ENCODE measurements around the gene RAPGEF2.
"Not testable (repeated sequence)": the region's sequence is repeated elsewhere in the genome, so short reads cannot be mapped to it uniquely, and the experiment has no call there.

RAPGEF2 gene

GRCh38 chr4:159369256-159369655, 266.4 kb downstream of the RAPGEF2 start:
- DNase-seq (ENCODE audit: low read depth), result no peak

GRCh38 chr4:159370286-159370685, 267.4 kb downstream of the RAPGEF2 start:
- no peak for DNase-seq (ENCODE audit: low read depth)

- no peak for DNase-seq (ENCODE audit: low read depth)
Measured at GRCh38 chr4:159374749-159375530, 272.1 kb downstream of the RAPGEF2 start.

GRCh38 chr4:159376289-159376688, 273.4 kb downstream of the RAPGEF2 start:
- no peak for DNase-seq (ENCODE audit: low read depth)

- DNase-seq (ENCODE audit: low read depth), result no peak
Measured at GRCh38 chr4:159378056-159378616, 275.3 kb downstream of the RAPGEF2 start.

GRCh38 chr4:159379064-159379463, 276.2 kb downstream of the RAPGEF2 start:
- not testable (repeated sequence) for DNase-seq (ENCODE audit: low read depth)

- DNase-seq (ENCODE audit: low read depth), result no peak
Measured at GRCh38 chr4:159379836-159380235, 277.0 kb downstream of the RAPGEF2 start.

GRCh38 chr4:159382856-159383561, 280.1 kb downstream of the RAPGEF2 start:
- no peak for DNase-seq (ENCODE audit: low read depth)

GRCh38 chr4:159383562-159383931, 280.7 kb downstream of the RAPGEF2 start:
- no peak for DNase-seq (ENCODE audit: low read depth)

- no peak for DNase-seq (ENCODE audit: low read depth)
Measured at GRCh38 chr4:159384017-159384416, 281.1 kb downstream of the RAPGEF2 start.

- DNase-seq (ENCODE audit: low read depth), result no peak
Measured at GRCh38 chr4:159384632-159385031, 281.8 kb downstream of the RAPGEF2 start.

- DNase-seq (ENCODE audit: low read depth), result no peak
Measured at GRCh38 chr4:159386620-159387019, 283.7 kb downstream of the RAPGEF2 start.

GRCh38 chr4:159389756-159390155, 286.9 kb downstream of the RAPGEF2 start:
- DNase-seq (ENCODE audit: low read depth), result no peak

GRCh38 chr4:159390648-159391047, 287.8 kb downstream of the RAPGEF2 start:
- DNase-seq (ENCODE audit: low read depth), result peak; percentile 67

GRCh38 chr4:159395693-159396092, 292.8 kb downstream of the RAPGEF2 start:
- no peak for DNase-seq (ENCODE audit: low read depth)

- no peak for DNase-seq (ENCODE audit: low read depth)
Measured at GRCh38 chr4:159396151-159396550, 293.3 kb downstream of the RAPGEF2 start.

- DNase-seq (ENCODE audit: low read depth), result no peak
Measured at GRCh38 chr4:159398236-159398638, 295.4 kb downstream of the RAPGEF2 start.

- no peak for DNase-seq (ENCODE audit: low read depth)
Measured at GRCh38 chr4:159400558-159401225, 297.8 kb downstream of the RAPGEF2 start.

GRCh38 chr4:159401226-159401712, 298.4 kb downstream of the RAPGEF2 start:
- DNase-seq (ENCODE audit: low read depth), result no peak

- DNase-seq (ENCODE audit: low read depth), result no peak
Measured at GRCh38 chr4:159401791-159402380, 299.0 kb downstream of the RAPGEF2 start.
